Measurements from ENCODE around the gene FHAD1. TPM values are rescaled to one million over a fixed set of nuclear protein-coding genes. Genes with fewer than 3 reads are reported as not detected.

The FHAD1 gene
- total and polyA plus RNA-seq, 9 of the 15 experiments (the other 6 are each of a cell fraction or from before 2014, with no cell fraction given), result 0.32 to 2.1 (median 1.5) TPM; not detected in 1

DNA sequence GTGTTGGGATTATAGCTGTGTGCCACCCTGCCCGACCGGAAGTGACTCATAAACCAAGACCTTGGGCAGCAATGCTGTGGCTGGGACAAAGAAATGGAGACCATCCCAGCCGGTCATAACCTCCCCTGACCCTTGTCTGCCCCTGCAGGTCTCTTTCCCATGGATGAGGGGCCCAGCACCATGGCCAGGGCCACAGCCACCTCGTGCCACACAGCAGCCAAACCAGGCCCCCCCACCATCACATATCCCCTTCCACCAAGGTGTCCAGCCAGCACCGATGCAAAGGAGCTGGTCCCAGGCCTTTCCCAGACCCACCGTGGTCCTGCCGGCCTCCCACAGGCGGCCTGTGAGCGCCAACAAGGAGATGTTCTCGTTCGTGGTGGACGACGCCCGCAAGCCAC is 42.2 kb downstream of the FHAD1 start:
- WGBS (ENCODE audit: insufficient coverage, low coverage, missing lambda C conversion rate), result 29% methylated on average over 14 of the region's 14 CpGs
- in situ Hi-C loops (cut with MboI) (no loop called here), intact Hi-C loops (cut with micrococcal nuclease) (no loop called here)
- H3K27ac ChIP-seq (ENCODE audit: extremely low read depth, low read depth, low read length), result no peak overlapping the region
- H3K9me1 ChIP-seq (ENCODE audit: control insufficient read depth, insufficient read depth, low read length), result no peaks in the 10 kb centered on the region
- POLR2A ChIA-PET, result interaction anchor here (0.6 to 1.5 kb wide), 2 partner anchors 10 to 76 kb away, joined by 3 to 5 read pairs; no protein-coding TSS in a partner anchor
- no peak overlapping the region for H3K4me2 ChIP-seq (ENCODE audit: insufficient read depth, low read length)
- H2AFZ ChIP-seq (ENCODE audit: low read depth, low read length), result no peak overlapping the region
- TF ChIP-seq, protein P1, sequence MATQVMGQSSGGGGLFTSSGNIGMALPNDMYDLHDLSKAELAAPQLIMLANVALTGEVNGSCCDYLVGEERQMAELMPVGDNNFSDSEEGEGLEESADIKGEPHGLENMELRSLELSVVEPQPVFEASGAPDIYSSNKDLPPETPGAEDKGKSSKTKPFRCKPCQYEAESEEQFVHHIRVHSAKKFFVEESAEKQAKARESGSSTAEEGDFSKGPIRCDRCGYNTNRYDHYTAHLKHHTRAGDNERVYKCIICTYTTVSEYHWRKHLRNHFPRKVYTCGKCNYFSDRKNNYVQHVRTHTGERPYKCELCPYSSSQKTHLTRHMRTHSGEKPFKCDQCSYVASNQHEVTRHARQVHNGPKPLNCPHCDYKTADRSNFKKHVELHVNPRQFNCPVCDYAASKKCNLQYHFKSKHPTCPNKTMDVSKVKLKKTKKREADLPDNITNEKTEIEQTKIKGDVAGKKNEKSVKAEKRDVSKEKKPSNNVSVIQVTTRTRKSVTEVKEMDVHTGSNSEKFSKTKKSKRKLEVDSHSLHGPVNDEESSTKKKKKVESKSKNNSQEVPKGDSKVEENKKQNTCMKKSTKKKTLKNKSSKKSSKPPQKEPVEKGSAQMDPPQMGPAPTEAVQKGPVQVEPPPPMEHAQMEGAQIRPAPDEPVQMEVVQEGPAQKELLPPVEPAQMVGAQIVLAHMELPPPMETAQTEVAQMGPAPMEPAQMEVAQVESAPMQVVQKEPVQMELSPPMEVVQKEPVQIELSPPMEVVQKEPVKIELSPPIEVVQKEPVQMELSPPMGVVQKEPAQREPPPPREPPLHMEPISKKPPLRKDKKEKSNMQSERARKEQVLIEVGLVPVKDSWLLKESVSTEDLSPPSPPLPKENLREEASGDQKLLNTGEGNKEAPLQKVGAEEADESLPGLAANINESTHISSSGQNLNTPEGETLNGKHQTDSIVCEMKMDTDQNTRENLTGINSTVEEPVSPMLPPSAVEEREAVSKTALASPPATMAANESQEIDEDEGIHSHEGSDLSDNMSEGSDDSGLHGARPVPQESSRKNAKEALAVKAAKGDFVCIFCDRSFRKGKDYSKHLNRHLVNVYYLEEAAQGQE (IDR thresholded peaks at IDR 0.05; ENCODE audit: borderline replicate concordance), result peak; percentile 57
- TF ChIP-seq, protein P1 (CRISPR knock-in tag; IDR thresholded peaks at IDR 0.05; ENCODE audit: low read depth), result no peak
- TF ChIP-seq MTA3 (IDR thresholded peaks at IDR 0.05; ENCODE audit: borderline replicate concordance), result no peak
- TF ChIP-seq, protein P2, sequence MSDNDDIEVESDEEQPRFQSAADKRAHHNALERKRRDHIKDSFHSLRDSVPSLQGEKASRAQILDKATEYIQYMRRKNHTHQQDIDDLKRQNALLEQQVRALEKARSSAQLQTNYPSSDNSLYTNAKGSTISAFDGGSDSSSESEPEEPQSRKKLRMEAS (CRISPR knock-in tag; IDR thresholded peaks at IDR 0.05), result peak; percentile 18; the same call in 1 of the 2 replicates
- no peaks in the 10 kb centered on the region; the same call in 1 of the 2 replicates for H3K9me3 ChIP-seq (replicated peaks; ENCODE audit: control insufficient read depth, insufficient read depth, low read depth, low read length)
- peaks cover 0 to 5% of the 10 kb centered on the region in 2 experiments; a peak in 4 of 5 replicates for H3K4me1 ChIP-seq (replicated peaks in 1 of 2; ENCODE audit: control insufficient read depth in 2 of 2, insufficient read depth in 2 of 2, low read length in 2 of 2)
- H3K36me3 ChIP-seq (ENCODE audit: control insufficient read depth, insufficient read depth, low read length), result no peaks in the 10 kb centered on the region
- FAIRE-seq, result no peak
- no peak overlapping the region; a peak in 1 of 4 replicates for H3K9ac ChIP-seq (ENCODE audit: insufficient read depth in 1 of 2, low read depth in 2 of 2, low read length in 2 of 2)
- no peak overlapping the region for H3K4me3 ChIP-seq
- no peaks in the 10 kb centered on the region for H3K79me2 ChIP-seq (ENCODE audit: control insufficient read depth, insufficient read depth, low read length)
- no TSS peak for BruUV-seq (replicated peaks)
- CTCF ChIA-PET (ENCODE audit: low intra/inter-chr PET ratio), result no interaction called here
- no peak for DNase-seq (ENCODE audit: extremely low read depth in 1 of 4, low spot score in 3 of 4)
- H3K27me3 ChIP-seq (ENCODE audit: control insufficient read depth in 2 of 2, insufficient read depth in 2 of 2, low read length in 2 of 2), result peaks cover 6 to 24% of the 10 kb centered on the region in 2 experiments; a peak in 3 of 5 replicates
- H4K20me1 ChIP-seq (replicated peaks; ENCODE audit: control insufficient read depth, insufficient read depth, low read length), result no peaks in the 10 kb centered on the region; the same call in 1 of the 2 replicates
- ATAC-seq, result no peak

Measured in K562 (cell line).